HEK293 (cell line): ENCODE measurements around the gene CTSF.

Experiments
- AEBP2 ChIP-seq: fragments of 450-650 bp; formaldehyde crosslinking; IDR thresholded peaks from 2 replicates; pipeline ENCODE4 v1.5.1; 2016; ENCODE audit warnings: missing biosample characterization, missing genetic modification characterization, borderline replicate concordance
- GFI1B ChIP-seq: fragments of 450-650 bp; formaldehyde crosslinking; IDR thresholded peaks from 2 replicates; pipeline ENCODE4 v1.5.1; 2016; ENCODE audit warnings: missing biosample characterization, missing genetic modification characterization
- IKZF3 ChIP-seq: fragments of 450-650 bp; IDR thresholded peaks from 2 replicates; pipeline ENCODE4 v1.5.0; 2018; ENCODE audit warnings: missing biosample characterization, mild to moderate bottlenecking, missing genetic modification characterization, moderate library complexity
- INSM2 ChIP-seq: fragments of 450-650 bp; formaldehyde crosslinking; IDR thresholded peaks from 2 replicates; pipeline ENCODE4 v1.5.1; 2016; ENCODE audit warnings: missing biosample characterization, missing genetic modification characterization
- MYNN ChIP-seq: fragments of 450-650 bp; formaldehyde crosslinking; IDR thresholded peaks from 2 replicates; pipeline ENCODE4 v1.5.1; 2016; ENCODE audit warnings: missing biosample characterization, missing genetic modification characterization, borderline replicate concordance
- RBAK ChIP-seq: fragments of 450-650 bp; formaldehyde crosslinking; IDR thresholded peaks from 2 replicates; pipeline ENCODE4 v1.5.1; 2016; ENCODE audit warnings: missing biosample characterization, missing genetic modification characterization
- TRIM28 ChIP-seq: IDR thresholded peaks from 2 replicates; pipeline ENCODE4 v1.6.1; 2011; ENCODE audit warnings: low read length, control low read depth, borderline replicate concordance
- ZBTB1 ChIP-seq: fragments of 450-650 bp; formaldehyde crosslinking; IDR thresholded peaks from 2 replicates; pipeline ENCODE4 v1.5.1; 2016; ENCODE audit warnings: missing biosample characterization, missing genetic modification characterization
- ZBTB20 ChIP-seq: fragments of 450-650 bp; formaldehyde crosslinking; IDR thresholded peaks from 2 replicates; pipeline ENCODE4 v1.5.1; 2016; ENCODE audit warnings: missing biosample characterization, missing genetic modification characterization
- ZBTB7A ChIP-seq: fragments of 450-650 bp; formaldehyde crosslinking; IDR thresholded peaks from 2 replicates; pipeline ENCODE4 v1.5.1; 2016; ENCODE audit warnings: low read depth, missing biosample characterization, missing genetic modification characterization
- ZFP41 ChIP-seq: fragments of 450-650 bp; formaldehyde crosslinking; IDR thresholded peaks from 2 replicates; pipeline ENCODE4 v1.5.1; 2016; ENCODE audit warnings: missing biosample characterization, missing genetic modification characterization, borderline replicate concordance
- ZNF16 ChIP-seq: fragments of 450-650 bp; formaldehyde crosslinking; IDR thresholded peaks from 2 replicates; pipeline ENCODE4 v1.5.1; 2016; ENCODE audit warnings: low read depth, missing biosample characterization, missing genetic modification characterization
- ZNF223 ChIP-seq: fragments of 450-650 bp; formaldehyde crosslinking; IDR thresholded peaks from 2 replicates; pipeline ENCODE4 v1.5.1; 2016; ENCODE audit warnings: missing biosample characterization, missing genetic modification characterization
- ZNF266 ChIP-seq: fragments of 450-650 bp; formaldehyde crosslinking; IDR thresholded peaks from 2 replicates; pipeline ENCODE4 v1.5.1; 2016; ENCODE audit warnings: missing biosample characterization, missing genetic modification characterization, low read depth
- ZNF311 ChIP-seq: fragments of 450-650 bp; formaldehyde crosslinking; IDR thresholded peaks from 2 replicates; pipeline ENCODE4 v1.5.1; 2017; ENCODE audit warnings: missing biosample characterization, missing genetic modification characterization, borderline replicate concordance
- ZNF362 ChIP-seq: fragments of 450-650 bp; formaldehyde crosslinking; IDR thresholded peaks from 2 replicates; pipeline ENCODE4 v1.5.1; 2016; ENCODE audit warnings: missing biosample characterization, missing genetic modification characterization
- ZNF404 ChIP-seq: fragments of 450-650 bp; formaldehyde crosslinking; IDR thresholded peaks from 2 replicates; pipeline ENCODE4 v1.5.1; 2017; ENCODE audit warnings: missing biosample characterization, missing genetic modification characterization
- ZNF433 ChIP-seq: fragments of 450-650 bp; formaldehyde crosslinking; IDR thresholded peaks from 2 replicates; pipeline ENCODE4 v1.5.1; 2016; ENCODE audit warnings: missing biosample characterization, missing genetic modification characterization, low read depth
- ZNF449 ChIP-seq: fragments of 450-650 bp; formaldehyde crosslinking; IDR thresholded peaks from 2 replicates; pipeline ENCODE4 v1.5.1; 2017; ENCODE audit warnings: missing biosample characterization, mild to moderate bottlenecking, missing genetic modification characterization, moderate library complexity
- ZNF530 ChIP-seq: fragments of 450-650 bp; formaldehyde crosslinking; IDR thresholded peaks from 2 replicates; pipeline ENCODE4 v1.5.1; 2016; ENCODE audit warnings: low read depth, missing biosample characterization, missing genetic modification characterization
- ZNF561 ChIP-seq: fragments of 450-650 bp; IDR thresholded peaks from 2 replicates; pipeline ENCODE4 v1.5.1; 2018; ENCODE audit warnings: missing biosample characterization, missing genetic modification characterization, borderline replicate concordance
- ZNF623 ChIP-seq: fragments of 450-650 bp; formaldehyde crosslinking; IDR thresholded peaks from 2 replicates; pipeline ENCODE4 v1.5.1; 2016; ENCODE audit warnings: missing biosample characterization, missing genetic modification characterization
- ZNF629 ChIP-seq: fragments of 450-650 bp; formaldehyde crosslinking; IDR thresholded peaks from 2 replicates; pipeline ENCODE4 v1.5.1; 2017; ENCODE audit warnings: missing biosample characterization, missing genetic modification characterization
- ZNF639 ChIP-seq: fragments of 450-650 bp; formaldehyde crosslinking; IDR thresholded peaks from 2 replicates; pipeline ENCODE4 v1.5.1; 2016; ENCODE audit warnings: missing biosample characterization, missing genetic modification characterization
- ZNF677 ChIP-seq: fragments of 450-650 bp; IDR thresholded peaks from 2 replicates; pipeline ENCODE4 v1.5.0; 2018; ENCODE audit warnings: missing biosample characterization, mild to moderate bottlenecking, missing genetic modification characterization, moderate library complexity
- ZNF777 ChIP-seq: fragments of 450-650 bp; formaldehyde crosslinking; IDR thresholded peaks from 2 replicates; pipeline ENCODE4 v1.5.1; 2017; ENCODE audit warnings: missing biosample characterization, missing genetic modification characterization, borderline replicate concordance
- TF ChIP-seq, protein P1 (sequence below): IDR thresholded peaks from 2 replicates; pipeline ENCODE4 v1.6.1; 2011; ENCODE audit warnings: mild to moderate bottlenecking, low read depth, low read length, borderline replicate concordance
- TF ChIP-seq, protein P2 (sequence below): fragments of 450-650 bp; formaldehyde crosslinking; IDR thresholded peaks from 2 replicates; pipeline ENCODE4 v1.5.1; 2016; ENCODE audit warnings: missing biosample characterization, missing genetic modification characterization

Gene CTSF

GRCh38 chr11:66616379-66617154 lies 48.2 kb upstream of the CTSF start, which contains the start of gene RBM14 (continued):
- TF ChIP-seq ZBTB20 (no peak; the same call in 1 of the 2 replicates), ZNF311 (tag by site-specific recombination) (no peak), RBAK (no peak), INSM2 (no peak), ZBTB1 (no peak), ZNF223 (no peak), ZNF777 (tag by site-specific recombination) (no peak), ZFP41 (no peak), ZNF530 (tag by site-specific recombination) (no peak), ZNF449 (peak; percentile 69; the same call in 1 of the 2 replicates), TRIM28 (peak; percentile 42; the same call in 1 of the 2 replicates), ZNF404 (no peak), ZNF623 (tag by site-specific recombination) (no peak), ZNF266 (no peak), MYNN (tag by site-specific recombination) (no peak), ZNF561 (tag by site-specific recombination) (no peak), ZNF433 (no peak), GFI1B (tag by site-specific recombination) (no peak), ZNF639 (tag by site-specific recombination) (no peak), AEBP2 (no peak), ZNF16 (tag by site-specific recombination) (no peak), IKZF3 (tag by site-specific recombination) (no peak; the same call in 1 of the 2 replicates), ZNF362 (no peak), ZBTB7A (no peak), ZNF677 (tag by site-specific recombination) (no peak), ZNF629 (tag by site-specific recombination) (peak; percentile 85)
- TF ChIP-seq, protein P1, sequence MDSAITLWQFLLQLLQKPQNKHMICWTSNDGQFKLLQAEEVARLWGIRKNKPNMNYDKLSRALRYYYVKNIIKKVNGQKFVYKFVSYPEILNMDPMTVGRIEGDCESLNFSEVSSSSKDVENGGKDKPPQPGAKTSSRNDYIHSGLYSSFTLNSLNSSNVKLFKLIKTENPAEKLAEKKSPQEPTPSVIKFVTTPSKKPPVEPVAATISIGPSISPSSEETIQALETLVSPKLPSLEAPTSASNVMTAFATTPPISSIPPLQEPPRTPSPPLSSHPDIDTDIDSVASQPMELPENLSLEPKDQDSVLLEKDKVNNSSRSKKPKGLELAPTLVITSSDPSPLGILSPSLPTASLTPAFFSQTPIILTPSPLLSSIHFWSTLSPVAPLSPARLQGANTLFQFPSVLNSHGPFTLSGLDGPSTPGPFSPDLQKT: no peak
- TF ChIP-seq, protein P2, sequence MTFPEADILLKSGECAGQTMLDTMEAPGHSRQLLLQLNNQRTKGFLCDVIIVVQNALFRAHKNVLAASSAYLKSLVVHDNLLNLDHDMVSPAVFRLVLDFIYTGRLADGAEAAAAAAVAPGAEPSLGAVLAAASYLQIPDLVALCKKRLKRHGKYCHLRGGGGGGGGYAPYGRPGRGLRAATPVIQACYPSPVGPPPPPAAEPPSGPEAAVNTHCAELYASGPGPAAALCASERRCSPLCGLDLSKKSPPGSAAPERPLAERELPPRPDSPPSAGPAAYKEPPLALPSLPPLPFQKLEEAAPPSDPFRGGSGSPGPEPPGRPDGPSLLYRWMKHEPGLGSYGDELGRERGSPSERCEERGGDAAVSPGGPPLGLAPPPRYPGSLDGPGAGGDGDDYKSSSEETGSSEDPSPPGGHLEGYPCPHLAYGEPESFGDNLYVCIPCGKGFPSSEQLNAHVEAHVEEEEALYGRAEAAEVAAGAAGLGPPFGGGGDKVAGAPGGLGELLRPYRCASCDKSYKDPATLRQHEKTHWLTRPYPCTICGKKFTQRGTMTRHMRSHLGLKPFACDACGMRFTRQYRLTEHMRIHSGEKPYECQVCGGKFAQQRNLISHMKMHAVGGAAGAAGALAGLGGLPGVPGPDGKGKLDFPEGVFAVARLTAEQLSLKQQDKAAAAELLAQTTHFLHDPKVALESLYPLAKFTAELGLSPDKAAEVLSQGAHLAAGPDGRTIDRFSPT: no peak
